GM19397 (cell line): ENCODE measurements around the gene ZNF444.
"Not testable (repeated sequence)": the region's sequence is repeated elsewhere in the genome, so short reads cannot be mapped to it uniquely, and the experiment has no call there.

Experiments
- ATAC-seq: cut with Tn5 transposase; IDR thresholded peaks from one replicate; pipeline ENCODE4 v1.9.1; 2021; ENCODE audit warnings: mild to moderate bottlenecking, moderate library complexity; ENCODE audit not compliant: unreplicated experiment

Gene ZNF444

GRCh38 chr19:56175861-56176307 lies 34.8 kb downstream of the ZNF444 start, which contains the start of gene GALP:
Gene GALP, plus strand, starts transcription at chr19:56176008. Its CDS starts 1,101 bp downstream, at chr19:56177109.
- ATAC-seq, result not testable (repeated sequence)

- not testable (repeated sequence) for ATAC-seq
Observed at GRCh38 chr19:56176310-56176709, 35.2 kb downstream of the ZNF444 start.

- ATAC-seq, result no peak
Observed at GRCh38 chr19:56176881-56177280, 35.8 kb downstream of the ZNF444 start.

GRCh38 chr19:56177564-56178243 lies 36.6 kb downstream of the ZNF444 start:
- no peak for ATAC-seq

- no peak for ATAC-seq
Observed at GRCh38 chr19:56189785-56190184, 48.7 kb downstream of the ZNF444 start.

GRCh38 chr19:56191115-56191514 lies 50.0 kb downstream of the ZNF444 start:
- no peak for ATAC-seq

- ATAC-seq, result no peak
Observed at GRCh38 chr19:56191711-56192110, 50.6 kb downstream of the ZNF444 start.

- no peak for ATAC-seq
Observed at GRCh38 chr19:56193981-56194640, 53.0 kb downstream of the ZNF444 start.

GRCh38 chr19:56197646-56198045 lies 56.6 kb downstream of the ZNF444 start, which contains the start of gene ZSCAN5B:
Gene ZSCAN5B, minus strand, starts transcription at chr19:56197783. Its CDS starts 4,731 bp downstream, at chr19:56193052.
- not testable (repeated sequence) for ATAC-seq

GRCh38 chr19:56199687-56200086 lies 58.6 kb downstream of the ZNF444 start:
- no peak for ATAC-seq

GRCh38 chr19:56201973-56202372 lies 60.9 kb downstream of the ZNF444 start, which contains the start of gene ZSCAN5C:
Gene ZSCAN5C, plus strand, starts transcription at chr19:56202273. Its CDS starts 3,641 bp downstream, at chr19:56205914.
- ATAC-seq, result no peak

- not testable (repeated sequence) for ATAC-seq
Observed at GRCh38 chr19:56207581-56207980, 66.5 kb downstream of the ZNF444 start.

- no peak for ATAC-seq
Observed at GRCh38 chr19:56209091-56209490, 68.0 kb downstream of the ZNF444 start.

GRCh38 chr19:56210036-56210435 lies 68.9 kb downstream of the ZNF444 start:
- not testable (repeated sequence) for ATAC-seq
